K562 (cell line): ENCODE data around the gene NINJ1. TPM values are rescaled to one million over a fixed set of nuclear protein-coding genes. Genes with fewer than 3 reads are reported as not detected.

Experiments
- CEBPG ChIP-seq, 3 experiments: fragments of 200-800 bp in 1 of 3; sonication (Bioruptor generic) in 1 of 3; sonication (generic) in 1 of 3; formaldehyde crosslinking in 1 of 3; IDR thresholded peaks in 2 of 3; conservative IDR thresholded peaks in 1 of 3; 2 replicates each; pipeline versions ENCODE4 v1.6.1 to v1.8.0; 2016 to 2022; ENCODE audit warnings: missing compliant biosample characterization in 2 of 3, missing genetic modification characterization in 2 of 3, mild to moderate bottlenecking in 1 of 3, missing genetic modification reagents in 1 of 3
- CHCHD3 ChIP-seq: fragments of 250-450 bp; sonication (Bioruptor Pico); IDR thresholded peaks from 2 replicates; pipeline ENCODE4 v2.1.2; 2022; ENCODE audit warnings: mild to moderate bottlenecking
- ELK1 ChIP-seq: sonication (generic); formaldehyde crosslinking; IDR thresholded peaks from 2 replicates; pipeline ENCODE4 v1.8.1; 2022; ENCODE audit warnings: missing genetic modification reagents
- HMG20A ChIP-seq: fragments of 450-650 bp; formaldehyde crosslinking; conservative IDR thresholded peaks from 2 replicates; pipeline ENCODE4 v1.4.0; 2020; ENCODE audit warnings: mild to moderate bottlenecking, mixed read lengths
- PKNOX1 ChIP-seq: fragments of 450-650 bp; IDR thresholded peaks from 2 replicates; pipeline ENCODE4 v1.6.1; 2016
- RBM34 ChIP-seq: fragments of 200-400 bp; formaldehyde crosslinking; IDR thresholded peaks from 2 replicates; pipeline ENCODE4 v1.6.1; 2018; ENCODE audit warnings: low read length, borderline replicate concordance; ENCODE audit not compliant: insufficient read depth
- SPI1 ChIP-seq: IDR thresholded peaks from 2 replicates; pipeline ENCODE4 v1.6.1; 2011; ENCODE audit warnings: low read depth, low read length, control low read depth, borderline replicate concordance
- TFE3 ChIP-seq: fragments of 450-650 bp; formaldehyde crosslinking; IDR thresholded peaks from 2 replicates; pipeline ENCODE4 v1.4.0; 2020; ENCODE audit warnings: mild to moderate bottlenecking, mixed read lengths
- U2AF2 ChIP-seq: fragments of 200-400 bp; formaldehyde crosslinking; optimal IDR thresholded peaks from 2 replicates; pipeline ENCODE3; 2017; ENCODE audit warnings: low read depth, mild to moderate bottlenecking, low read length
- ZBED1 ChIP-seq: IDR thresholded peaks from 2 replicates; pipeline ENCODE4 v1.6.1; 2014
- ZBTB40 ChIP-seq, 2 experiments: fragments of 450-650 bp in 1 of 2; sonication (generic) in 1 of 2; formaldehyde crosslinking in 1 of 2; IDR thresholded peaks; 2 replicates each; pipeline versions ENCODE4 v1.7.1 to v1.9.0; 2016 to 2022; ENCODE audit warnings: inconsistent platforms in 1 of 2, mild to moderate bottlenecking in 1 of 2, missing genetic modification reagents in 1 of 2
- ZNF347 ChIP-seq: fragments of 450-650 bp; formaldehyde crosslinking; IDR thresholded peaks from 2 replicates; pipeline ENCODE4 v1.4.0; 2020; ENCODE audit warnings: low read depth, mild to moderate bottlenecking, moderate library complexity
- polyA plus RNA-seq, 8 experiments: library from polyadenylated mRNA; depleted of rRNA in 4 of 8; stranded (reverse) in 5 of 8; unstranded in 3 of 8; fragments of >200 nt; fragmentation: Nextera tagmentation in 2 of 8; fragmentation: Illumina TruSeq in 1 of 8; extraction: Ambion mirVana in 2 of 8; extraction: Trizol in 1 of 8; gene quantifications; 2 replicates each; pipeline versions ENCODE4 v1.2.1 to v1.2.3, GENCODE V29; 2011 to 2014; ENCODE audit warnings: inconsistent platforms in 1 of 8, missing spikeins in 1 of 8
- total RNA-seq, 7 experiments: library from RNA; depleted of rRNA in 6 of 7; stranded (reverse); fragments of >200 nt in 6 of 7; fragmentation: Illumina TruSeq in 2 of 7; extraction: Trizol in 2 of 7; gene quantifications; 2 replicates each; pipeline versions ENCODE4 v1.2.1 to v1.2.3, GENCODE V29; 2011 to 2021; ENCODE audit warnings: low replicate concordance in 1 of 7

The NINJ1 gene
- total and polyA plus RNA-seq, 9 of the 15 experiments (the other 6 are each of a cell fraction or from before 2014, with no cell fraction given): 0.13 to 8.4 (median 4.9) TPM

GRCh38 chr9:93095205-93096130, 38.6 kb downstream of the NINJ1 start (continued):
- 0 out of 2 replicates have a peak, but pooled peaks have one; percentile 52 for TF ChIP-seq ZBTB40 (IDR thresholded peaks at IDR 0.05)
- no peak for TF ChIP-seq ZBTB40 (CRISPR knock-in tag; IDR thresholded peaks at IDR 0.05)
- no peak for TF ChIP-seq SPI1
- TF ChIP-seq PKNOX1: peak; percentile 88
- TF ChIP-seq RBM34: 0 out of 2 replicates have a peak, but pooled peaks have one; percentile 52
- TF ChIP-seq CEBPG (CRISPR knock-in tag; IDR thresholded peaks at IDR 0.05): no peak
- no peak for TF ChIP-seq CEBPG (tag; conservative IDR thresholded peaks at IDR 0.05 in 1 of 2, IDR thresholded peaks at IDR 0.05 in 1 of 2)
- no peak for TF ChIP-seq TFE3
- TF ChIP-seq ZNF347 (CRISPR knock-in tag): no peak
- TF ChIP-seq ZBED1: no peak
- no peak for TF ChIP-seq ELK1
- no peak for TF ChIP-seq U2AF2
- TF ChIP-seq HMG20A (CRISPR knock-in tag): no peak
- no peak for TF ChIP-seq CHCHD3
